IMR-90 (cell line): ENCODE results near the gene ATP1B2. TPM values are rescaled to one million over a fixed set of nuclear protein-coding genes. Genes with fewer than 3 reads are reported as not detected.

Experiments
- ATAC-seq: fragments of 200-7000 bp; cut with Tn5 transposase; 2 replicates; pipeline ENCODE4 v1.9.1; 2020; ENCODE audit warnings: low read depth, mild to moderate bottlenecking, moderate library complexity
- BruUV-seq: library from RNA; stranded (reverse); fragments of 400-500 nt; replicated peaks from 2 replicates; lab custom pipeline; 2021; lab: Mats Ljungman, UMichigan
- CTCF ChIA-PET: fragments of 300-600 bp; formaldehyde crosslinking; extraction: SDS; loops from one replicate; lab custom pipeline; 2021; ENCODE audit warnings: antibody characterized with exemption; lab: Yijun Ruan, JAX
- POLR2A ChIA-PET: fragments of 300-600 bp; sonication (Branson Sonifier 250); formaldehyde crosslinking; loops from one replicate; lab custom pipeline; 2022; ENCODE audit warnings: antibody characterized with exemption; ENCODE audit not compliant: unreplicated experiment; lab: Charles Lee
- DNase-seq: peaks from one replicate; pipeline ENCODE4 v3.0.0; 2013
- H2AFZ ChIP-seq: replicated peaks from 2 replicates; pipeline ENCODE3; 2013; ENCODE audit warnings: low read length, mild to moderate bottlenecking; ENCODE audit not compliant: poor library complexity
- H2AK5ac ChIP-seq: 2 replicates; pipeline ENCODE4 v1.6.1; 2013; ENCODE audit warnings: low read depth, low read length, inconsistent platforms
- H2AK9ac ChIP-seq: replicated peaks from 2 replicates; pipeline ENCODE3; 2013; ENCODE audit warnings: mild to moderate bottlenecking, low read depth, low read length, moderate library complexity; ENCODE audit not compliant: poor library complexity
- H2BK120ac ChIP-seq: 2 replicates; pipeline ENCODE4 v1.6.1; 2013; ENCODE audit warnings: low read depth, low read length, inconsistent platforms
- H2BK15ac ChIP-seq: 3 replicates; pipeline ENCODE4 v1.6.1; 2013; ENCODE audit warnings: low read depth, low read length, inconsistent platforms
- H2BK20ac ChIP-seq: 2 replicates; pipeline ENCODE4 v1.6.1; 2013; ENCODE audit warnings: low read depth, mild to moderate bottlenecking, inconsistent platforms, low read length, moderate library complexity
- H2BK5ac ChIP-seq: 2 replicates; pipeline ENCODE4 v1.6.1; 2013; ENCODE audit warnings: mild to moderate bottlenecking, low read depth, low read length, inconsistent platforms; ENCODE audit not compliant: poor library complexity, severe bottlenecking
- H3K14ac ChIP-seq: replicated peaks from 2 replicates; pipeline ENCODE4 v1.6.1; 2013; ENCODE audit warnings: low read depth, low read length, inconsistent platforms
- H3K18ac ChIP-seq: 2 replicates; pipeline ENCODE4 v1.6.1; 2013; ENCODE audit warnings: low read depth, low read length, control low read depth
- H3K23ac ChIP-seq: 2 replicates; pipeline ENCODE4 v1.6.1; 2013; ENCODE audit warnings: low read depth, low read length, inconsistent platforms
- H3K27ac ChIP-seq: 2 replicates; pipeline ENCODE4 v1.5.1; 2013; ENCODE audit warnings: mild to moderate bottlenecking, control low read depth, low read length; ENCODE audit not compliant: insufficient read depth
- H3K27me3 ChIP-seq: 2 replicates; pipeline ENCODE4 v1.6.1; 2013; ENCODE audit warnings: low read length; ENCODE audit not compliant: control insufficient read depth, insufficient read depth
- H3K36me3 ChIP-seq: 2 replicates; pipeline ENCODE4 v1.6.1; 2013; ENCODE audit warnings: low read length, mixed read lengths; ENCODE audit not compliant: control insufficient read depth, insufficient read depth
- H3K4ac ChIP-seq: 2 replicates; pipeline ENCODE4 v1.6.1; 2013; ENCODE audit warnings: low read depth, low read length, inconsistent platforms
- H3K4me1 ChIP-seq: 2 replicates; pipeline ENCODE4 v1.6.1; 2013; ENCODE audit warnings: low read length, mixed read lengths; ENCODE audit not compliant: control insufficient read depth, insufficient read depth
- H3K4me2 ChIP-seq: 2 replicates; pipeline ENCODE4 v1.6.1; 2013; ENCODE audit warnings: low read depth, mild to moderate bottlenecking, control low read depth, low read length, moderate library complexity
- H3K4me3 ChIP-seq: 2 replicates; pipeline ENCODE4 v1.5.1; 2013; ENCODE audit warnings: low read depth, mild to moderate bottlenecking, control low read depth, low read length, moderate library complexity; ENCODE audit not compliant: insufficient read depth
- H3K56ac ChIP-seq: 2 replicates; pipeline ENCODE4 v1.6.1; 2013; ENCODE audit warnings: low read length, inconsistent platforms; ENCODE audit not compliant: insufficient read depth; ENCODE audit errors: extremely low read depth
- H3K79me1 ChIP-seq, 2 experiments: 2 replicates each; pipeline ENCODE4 v1.6.1; 2013; ENCODE audit warnings: low read length in 2 of 2, inconsistent platforms in 1 of 2, low read depth in 1 of 2
- H3K9ac ChIP-seq: 2 replicates; pipeline ENCODE4 v1.6.1; 2013; ENCODE audit warnings: low read depth, low read length, control low read depth
- H3K9me1 ChIP-seq: 2 replicates; pipeline ENCODE4 v1.6.1; 2013; ENCODE audit warnings: low read length, inconsistent platforms; ENCODE audit not compliant: insufficient read depth
- H3K9me3 ChIP-seq: 2 replicates; pipeline ENCODE4 v1.6.1; 2013; ENCODE audit warnings: low read length; ENCODE audit not compliant: control insufficient read depth, insufficient read depth
- H4K20me1 ChIP-seq: 2 replicates; pipeline ENCODE4 v1.6.1; 2013; ENCODE audit warnings: low read length, inconsistent platforms; ENCODE audit not compliant: insufficient read depth
- H4K5ac ChIP-seq: 2 replicates; pipeline ENCODE4 v1.6.1; 2013; ENCODE audit warnings: mild to moderate bottlenecking, low read depth, low read length, control low read depth
- H4K8ac ChIP-seq, 2 experiments: 2 replicates each; pipeline ENCODE4 v1.6.1; 2013; ENCODE audit warnings: low read depth in 2 of 2, low read length in 2 of 2, control low read depth in 1 of 2, inconsistent platforms in 1 of 2
- H4K91ac ChIP-seq: 2 replicates; pipeline ENCODE4 v1.6.1; 2013; ENCODE audit warnings: low read depth, low read length, inconsistent platforms; ENCODE audit not compliant: insufficient read depth
- MAZ ChIP-seq: IDR thresholded peaks from 2 replicates; pipeline ENCODE4 v1.6.1; 2012; ENCODE audit warnings: low read depth, mild to moderate bottlenecking, low read length, improper control_type of control experiment, moderate library complexity, borderline replicate concordance
- RAD21 ChIP-seq: IDR thresholded peaks from 2 replicates; pipeline ENCODE4 v1.6.1; 2012; ENCODE audit warnings: low read length, improper control_type of control experiment
- SMC3 ChIP-seq: fragments of 150-350 bp; IDR thresholded peaks from 2 replicates; pipeline ENCODE4 v1.6.1; 2016; ENCODE audit warnings: low read depth, mild to moderate bottlenecking, antibody characterized with exemption, low read length, moderate library complexity
- WGBS, 2 experiments: methylation state at CpG; one replicate each; pipeline versions ENCODE4 v1.1.5 to v1.1.7; 2013; ENCODE audit warnings: missing lambda C conversion rate in 2 of 2; ENCODE audit not compliant: insufficient read length in 1 of 2; ENCODE audit errors: extremely low coverage in 2 of 2; 5-methylcytosine and 5-hydroxymethylcytosine counted together
- dilution Hi-C: fragments of 300-500 bp; cut with HindIII; formaldehyde crosslinking; loops from one replicate; pipeline ENCODE4 v1.14.3; 2018; ENCODE audit warnings: low sequenced_read_pairs; ENCODE audit not compliant: unreplicated experiment
- in situ Hi-C: fragments of 300-500 bp; cut with MboI; formaldehyde crosslinking; loops from 3 replicates; pipeline ENCODE4 v1.14.3; 2019; ENCODE audit warnings: low sequenced_read_pairs, inconsistent platforms, mixed read lengths
- intact Hi-C: fragments of 100-400 bp; cut with micrococcal nuclease; formaldehyde crosslinking; loops from 2 replicates; pipeline ENCODE4 v1.10.0; 2022
- polyA plus RNA-seq, 3 experiments: library from polyadenylated mRNA; depleted of rRNA; stranded (reverse); fragments of >200 nt; gene quantifications; 2 replicates each; pipeline ENCODE4 v1.2.3, GENCODE V29; 2012; ENCODE audit warnings: low replicate concordance in 1 of 3
- total RNA-seq: library from RNA; depleted of rRNA; stranded (reverse); fragments of >200 nt; gene quantifications from 2 replicates; pipeline ENCODE4 v1.2.3, GENCODE V29; 2012
- TF ChIP-seq, protein P1 (sequence below): fragments of 150-350 bp; IDR thresholded peaks from 2 replicates; pipeline ENCODE4 v1.6.1; 2016; ENCODE audit warnings: low read depth, mild to moderate bottlenecking, low read length, moderate library complexity, borderline replicate concordance
- TF ChIP-seq, protein P2 (sequence below): conservative IDR thresholded peaks from 2 replicates; pipeline ENCODE4 v1.5.1; 2012; ENCODE audit warnings: mild to moderate bottlenecking, low read depth, low read length, improper control_type of control experiment

The ATP1B2 gene
- total and polyA plus RNA-seq, 2 of the 4 experiments (the other 2 are of a cell fraction): 0.02 TPM; not detected in 1

DNA sequence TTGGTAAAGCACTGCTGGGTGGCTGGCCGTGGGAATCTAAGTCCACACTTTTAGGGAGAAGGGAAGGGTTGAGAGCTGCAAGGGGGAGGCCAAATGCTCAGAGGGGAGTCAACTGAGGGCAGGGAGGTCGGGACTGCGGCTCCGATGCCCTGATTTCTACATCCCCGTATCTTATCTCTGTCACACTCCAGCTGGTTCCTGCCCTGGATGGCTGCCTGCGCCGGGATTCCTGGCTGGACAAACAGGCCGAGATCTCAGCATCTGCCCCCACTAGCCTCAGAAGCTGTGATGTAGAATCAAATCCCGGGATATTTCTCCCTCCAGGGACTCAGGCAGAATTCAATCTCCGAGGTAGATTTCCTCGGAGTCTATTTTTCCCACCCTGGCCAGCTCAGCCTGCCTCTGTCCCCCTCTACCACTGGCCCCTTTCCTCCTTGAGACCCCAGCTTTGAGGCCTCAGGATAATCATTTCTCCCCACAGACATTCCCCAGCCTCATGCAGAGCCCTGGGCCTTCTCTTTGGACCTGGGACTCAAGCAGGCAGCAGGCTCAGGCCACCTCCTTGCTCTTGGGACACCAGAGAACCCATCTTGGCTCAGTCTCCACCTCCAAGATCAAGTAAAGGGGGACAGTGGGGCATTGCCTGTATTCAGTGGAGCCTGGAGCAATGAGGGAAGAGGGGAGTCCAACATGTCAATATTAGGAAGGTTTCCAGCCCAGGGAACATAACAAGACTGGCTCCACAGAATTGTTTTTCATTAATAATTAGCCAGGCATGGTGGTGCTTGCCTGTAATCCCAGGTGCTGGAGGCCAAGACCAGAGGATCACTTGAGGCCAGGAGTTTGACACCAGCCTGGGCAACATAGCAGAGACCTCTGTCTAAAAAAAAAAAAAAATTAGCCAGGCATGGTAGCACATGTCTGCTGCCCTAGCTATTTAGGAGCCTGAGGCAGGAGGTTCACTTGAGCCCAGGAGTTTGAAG lies 19.0 kb upstream of the ATP1B2 start (continued):
- TF ChIP-seq, protein P1, sequence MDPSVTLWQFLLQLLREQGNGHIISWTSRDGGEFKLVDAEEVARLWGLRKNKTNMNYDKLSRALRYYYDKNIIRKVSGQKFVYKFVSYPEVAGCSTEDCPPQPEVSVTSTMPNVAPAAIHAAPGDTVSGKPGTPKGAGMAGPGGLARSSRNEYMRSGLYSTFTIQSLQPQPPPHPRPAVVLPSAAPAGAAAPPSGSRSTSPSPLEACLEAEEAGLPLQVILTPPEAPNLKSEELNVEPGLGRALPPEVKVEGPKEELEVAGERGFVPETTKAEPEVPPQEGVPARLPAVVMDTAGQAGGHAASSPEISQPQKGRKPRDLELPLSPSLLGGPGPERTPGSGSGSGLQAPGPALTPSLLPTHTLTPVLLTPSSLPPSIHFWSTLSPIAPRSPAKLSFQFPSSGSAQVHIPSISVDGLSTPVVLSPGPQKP: no peak

DNA sequence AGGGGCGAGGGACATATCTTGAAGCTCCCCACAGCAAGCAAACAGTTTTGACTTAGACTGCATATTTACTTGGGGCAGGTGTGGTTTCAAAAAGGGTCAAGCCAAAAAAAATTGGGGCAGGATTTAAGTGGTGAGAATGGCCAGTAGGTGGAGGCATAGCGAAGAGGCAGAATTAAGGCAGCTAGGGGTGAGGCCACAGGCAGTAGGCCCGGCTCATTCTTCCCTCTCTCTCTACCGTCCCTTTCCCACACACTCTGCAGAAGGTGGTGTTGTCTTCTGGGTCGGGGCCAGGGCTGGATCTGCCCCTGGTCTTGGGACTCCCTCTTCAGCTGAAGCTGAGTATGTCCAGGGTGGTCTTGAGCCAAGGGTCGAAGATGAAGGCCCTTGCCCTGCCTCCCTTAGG lies 18.2 kb upstream of the ATP1B2 start:
- ChIA-PET CTCF (interaction anchor here (0.5 to 5.3 kb wide), 8 partner anchors 9 to 427 kb away, joined by 3 to 27 read pairs (median 4); partner anchors contain the start of genes TP53 and WRAP53), POLR2A (no interaction called here)
- ATAC-seq: peak; percentile 35
- Histone ChIP-seq H2AFZ (peak overlapping the region; percentile 81), H3K23ac (0 out of 2 replicates have a peak overlapping the region, but pooled peaks have one; percentile 33), H3K56ac (no peak overlapping the region), H3K27me3 (peaks cover 4% of the 10 kb centered on the region; the same call in 1 of the 2 replicates), H3K9me1 (no peaks in the 10 kb centered on the region), H3K4me3 (no peak overlapping the region), H4K20me1 (no peaks in the 10 kb centered on the region), H2BK15ac (no peak overlapping the region), H3K27ac (no peak overlapping the region), H4K5ac (peak overlapping the region; percentile 70; the same call in 1 of the 2 replicates), H4K91ac (no peak overlapping the region), H3K4ac (no peak overlapping the region), H2BK120ac (no peak overlapping the region), H3K79me1 (no peaks in the 10 kb centered on the region), H2BK5ac (no peak overlapping the region), H3K9ac (no peak overlapping the region), H2BK20ac (no peak overlapping the region), H3K14ac (no peak overlapping the region), H3K4me1 (0 out of 2 replicates have a peak, but pooled peaks cover 1% of the 10 kb centered on the region), H3K36me3 (no peaks in the 10 kb centered on the region), H2AK5ac (no peak overlapping the region), H4K8ac (peak overlapping the region in 1 of 2 experiments; percentile 62; a peak in 2 of 4 replicates), H3K18ac (no peak overlapping the region), H3K4me2 (no peak overlapping the region), H3K9me3 (no peaks in the 10 kb centered on the region), H2AK9ac (no peak overlapping the region)
- in situ Hi-C loops: no loop called here
- peak; percentile 54 for DNase-seq
- intact Hi-C loops: no loop called here
- BruUV-seq: no TSS peak
- TF ChIP-seq, protein P2, sequence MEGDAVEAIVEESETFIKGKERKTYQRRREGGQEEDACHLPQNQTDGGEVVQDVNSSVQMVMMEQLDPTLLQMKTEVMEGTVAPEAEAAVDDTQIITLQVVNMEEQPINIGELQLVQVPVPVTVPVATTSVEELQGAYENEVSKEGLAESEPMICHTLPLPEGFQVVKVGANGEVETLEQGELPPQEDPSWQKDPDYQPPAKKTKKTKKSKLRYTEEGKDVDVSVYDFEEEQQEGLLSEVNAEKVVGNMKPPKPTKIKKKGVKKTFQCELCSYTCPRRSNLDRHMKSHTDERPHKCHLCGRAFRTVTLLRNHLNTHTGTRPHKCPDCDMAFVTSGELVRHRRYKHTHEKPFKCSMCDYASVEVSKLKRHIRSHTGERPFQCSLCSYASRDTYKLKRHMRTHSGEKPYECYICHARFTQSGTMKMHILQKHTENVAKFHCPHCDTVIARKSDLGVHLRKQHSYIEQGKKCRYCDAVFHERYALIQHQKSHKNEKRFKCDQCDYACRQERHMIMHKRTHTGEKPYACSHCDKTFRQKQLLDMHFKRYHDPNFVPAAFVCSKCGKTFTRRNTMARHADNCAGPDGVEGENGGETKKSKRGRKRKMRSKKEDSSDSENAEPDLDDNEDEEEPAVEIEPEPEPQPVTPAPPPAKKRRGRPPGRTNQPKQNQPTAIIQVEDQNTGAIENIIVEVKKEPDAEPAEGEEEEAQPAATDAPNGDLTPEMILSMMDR: peak; percentile 64
- TF ChIP-seq MAZ (no peak), SMC3 (peak; percentile 34), RAD21 (peak; percentile 56)
- WGBS, 2 experiments: no CpG with 5 or more reads among the region's 6 CpGs
- dilution Hi-C loops: no loop called here
